Adrenal gland (tissue), 19 donors: Measurements from ENCODE around the gene TEF. TPM values are rescaled to one million over a fixed set of nuclear protein-coding genes. Genes with fewer than 3 reads are reported as not detected.

Experiments
- DNase-seq, 7 donors: peaks; one replicate each; pipeline ENCODE4 v3.0.0-alpha.2; 2019 to 2020
- H3K27ac ChIP-seq, 5 donors: fragments of 200-600 bp; sonication (generic) in 4 of 5; 1 replicate in 3 of 5; 2 replicates in 2 of 5; pipeline versions ENCODE4 v1.5.1 to v1.8.0; 2016 to 2020; ENCODE audit warnings: mild to moderate bottlenecking in 1 of 5
- H3K27me3 ChIP-seq: fragments of 200-600 bp; 2 replicates; pipeline ENCODE4 v1.8.0; 2021
- H3K36me3 ChIP-seq, 2 donors: fragments of 200-600 bp; replicated peaks in 1 of 2; 1 replicate in 1 of 2; 2 replicates in 1 of 2; pipeline versions ENCODE4 v1.5.1 to v1.8.0; 2018 to 2022
- H3K4me1 ChIP-seq, 2 donors: fragments of 200-600 bp; replicated peaks in 1 of 2; 1 replicate in 1 of 2; 2 replicates in 1 of 2; pipeline versions ENCODE4 v1.5.1 to v1.8.0; 2018 to 2021
- H3K4me3 ChIP-seq, 4 donors: fragments of 200-600 bp; sonication (generic) in 3 of 4; one replicate each; pipeline ENCODE4 v1.5.1; 2016 to 2018
- H3K9me3 ChIP-seq, 3 donors: fragments of 200-600 bp; sonication (generic) in 1 of 3; replicated peaks in 1 of 3; 1 replicate in 2 of 3; 2 replicates in 1 of 3; pipeline versions ENCODE4 v1.5.1 to v1.8.0; 2016 to 2021
- POLR2A ChIP-seq, 2 donors: fragments of 450-650 bp; IDR thresholded peaks; one replicate each; pipeline ENCODE4 v1.6.1; 2017; ENCODE audit warnings: antibody characterized with exemption in 2 of 2, mild to moderate bottlenecking in 2 of 2, moderate library complexity in 1 of 2
- WGBS, 4 donors: extraction: QIAGEN DNeasy Blood & Tissue Kit in 2 of 4; methylation state at CpG; one replicate each; pipeline versions ENCODE4 v1.1.5 to v1.1.7; 2013 to 2017; 5-methylcytosine and 5-hydroxymethylcytosine counted together
- intact Hi-C, 2 donors: fragments of 100-400 bp; cut with DNase I; formaldehyde crosslinking; loops; one replicate each; pipeline versions ENCODE4 v1.14.1 to v1.15.0; 2022 to 2023
- long read RNA-seq, 10 donors: library from polyadenylated mRNA in 3 of 10; unstranded in 2 of 10; stranded (forward) in 1 of 10; transcript quantifications; one replicate each; pipeline ENCODE4 v2.0.0 and lab custom pipeline, GENCODE V29; 2021 to 2026
- polyA plus RNA-seq, 3 donors: library from polyadenylated mRNA; stranded (reverse); fragments of 200-250 nt in 2 of 3; fragments of 350-450 nt in 1 of 3; fragmentation: Illumina TruSeq in 1 of 3; extraction: RNeasy Lipid Tissue Mini Kit (QIAGEN cat#74804) in 1 of 3; gene quantifications; one replicate each; pipeline ENCODE4 v1.2.3, GENCODE V29; 2013 to 2014
- total RNA-seq, 9 donors: library from RNA; depleted of rRNA in 4 of 9; stranded (reverse); fragments of >200 nt in 4 of 9; fragments of 120-200 nt in 1 of 9; fragmentation: NEBNext Ultra II Directional in 1 of 9; extraction: Animal tissue kit (Norgen Biotek cat#: 25700) in 1 of 9; gene quantifications; one replicate each; pipeline versions ENCODE4 v1.1.0 to v1.2.4, GENCODE V29; 2013 to 2023
- TF ChIP-seq, protein P1 (sequence below), 6 experiments: fragments of 450-650 bp in 4 of 6; fragments of 200-600 bp in 2 of 6; sonication (generic) in 1 of 6; IDR thresholded peaks; 1 replicate in 5 of 6; 2 replicates in 1 of 6; pipeline versions ENCODE4 v1.5.1 to v1.8.0; 2016 to 2021; ENCODE audit warnings: antibody characterized with exemption in 6 of 6, mild to moderate bottlenecking in 2 of 6, moderate library complexity in 1 of 6
- donor health status: healthy with polysubstance abuse.
- donor health status: Bipolar disorder and iron deficiency.
- donor health status: DM: yes; HTN: yes; CAD: no.
- donor health status: DM: no; HTN: no; CAD: no.
- donor health status: DM: no; HTN: no; CAD: no.
- donor health status: DM: yes; HTN: yes; CAD: no.

Gene TEF, protein sequence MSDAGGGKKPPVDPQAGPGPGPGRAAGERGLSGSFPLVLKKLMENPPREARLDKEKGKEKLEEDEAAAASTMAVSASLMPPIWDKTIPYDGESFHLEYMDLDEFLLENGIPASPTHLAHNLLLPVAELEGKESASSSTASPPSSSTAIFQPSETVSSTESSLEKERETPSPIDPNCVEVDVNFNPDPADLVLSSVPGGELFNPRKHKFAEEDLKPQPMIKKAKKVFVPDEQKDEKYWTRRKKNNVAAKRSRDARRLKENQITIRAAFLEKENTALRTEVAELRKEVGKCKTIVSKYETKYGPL
- total RNA-seq (10 to 100 TPM in 8 of 9 donors, 1 to 10 TPM in 1; 7.2 to 33.9 (median 23.2) TPM), polyA plus RNA-seq (10 to 100 TPM; 11.8 to 17.5 (median 15.2) TPM)
- long read RNA-seq, donor 1, full-length matches to known transcripts, result 2 of 2 reads
- long read RNA-seq, donor 1, partial matches to known transcripts, result 0 of 2 reads
- long read RNA-seq, donor 1, other reads (novel, unspliced or antisense), result 0 of 2 reads
- long read RNA-seq, donor 2, full-length matches to known transcripts, result 2 of 2 reads
- long read RNA-seq, donor 2, partial matches to known transcripts, result 0 of 2 reads
- long read RNA-seq, donor 2, other reads (novel, unspliced or antisense), result 0 of 2 reads
- long read RNA-seq, donor 3, full-length matches to known transcripts, result 2 of 2 reads
- long read RNA-seq, donor 3, partial matches to known transcripts, result 0 of 2 reads
- long read RNA-seq, donor 3, other reads (novel, unspliced or antisense), result 0 of 2 reads
- long read RNA-seq, donor 4, result 0 reads
- long read RNA-seq, donor 5, full-length matches to known transcripts, result 53 of 76 reads
- long read RNA-seq, donor 5, partial matches to known transcripts, result 23 of 76 reads
- long read RNA-seq, donor 5, other reads (novel, unspliced or antisense), result 0 of 76 reads
- long read RNA-seq, donor 6, full-length matches to known transcripts, result 1 of 4 reads
- long read RNA-seq, donor 6, partial matches to known transcripts, result 0 of 4 reads
- long read RNA-seq, donor 6, other reads (novel, unspliced or antisense), result 3 of 4 reads
- long read RNA-seq, donor 7, full-length matches to known transcripts, result 1 of 1 reads
- long read RNA-seq, donor 7, partial matches to known transcripts, result 0 of 1 reads
- long read RNA-seq, donor 7, other reads (novel, unspliced or antisense), result 0 of 1 reads
- long read RNA-seq, donor 8, full-length matches to known transcripts, result 4 of 4 reads
- long read RNA-seq, donor 8, partial matches to known transcripts, result 0 of 4 reads
- long read RNA-seq, donor 8, other reads (novel, unspliced or antisense), result 0 of 4 reads
- long read RNA-seq, donor 9, full-length matches to known transcripts, result 1 of 1 reads
- long read RNA-seq, donor 9, partial matches to known transcripts, result 0 of 1 reads
- long read RNA-seq, donor 9, other reads (novel, unspliced or antisense), result 0 of 1 reads
- long read RNA-seq, donor 10, full-length matches to known transcripts, result 1 of 1 reads
- long read RNA-seq, donor 10, partial matches to known transcripts, result 0 of 1 reads
- long read RNA-seq, donor 10, other reads (novel, unspliced or antisense), result 0 of 1 reads

DNA sequence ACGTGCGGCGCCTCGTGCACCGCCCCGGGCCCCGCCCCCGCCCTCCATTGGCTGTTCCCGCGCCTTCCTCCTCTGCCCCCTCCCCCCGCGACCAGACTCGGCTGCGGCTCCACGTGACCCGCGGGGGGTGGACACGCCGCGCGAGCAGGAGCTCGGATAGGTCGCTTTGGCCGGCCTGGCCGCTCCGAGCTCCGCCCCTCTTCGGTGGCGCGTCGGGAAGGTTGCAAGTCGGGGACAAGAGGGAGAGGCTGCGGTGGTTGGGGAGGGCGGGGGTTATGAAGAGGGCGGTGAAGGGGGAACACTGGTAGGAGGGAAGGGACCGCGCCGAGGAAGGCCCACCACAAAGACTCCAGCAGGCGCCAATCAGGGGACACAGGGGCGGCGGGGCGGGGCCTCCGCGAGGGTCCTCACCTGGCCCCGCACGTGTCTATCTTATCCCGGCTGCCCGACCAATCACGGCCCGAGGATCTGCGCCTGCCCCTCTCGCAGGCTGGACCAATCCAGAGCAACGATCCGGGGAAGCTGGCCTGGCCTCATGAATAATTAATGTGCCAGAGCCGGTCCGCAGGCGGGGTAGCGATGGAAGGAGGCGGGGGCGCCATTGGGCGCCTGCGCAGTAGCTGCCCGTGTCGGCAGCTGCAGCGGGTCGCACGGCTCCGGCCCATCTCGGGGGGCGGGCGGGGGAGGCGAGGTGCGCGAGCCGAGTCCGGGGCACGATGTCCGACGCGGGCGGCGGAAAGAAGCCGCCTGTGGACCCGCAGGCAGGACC is at the start of gene TEF:
Gene TEF, plus strand, starts transcription at position 614 of the 769 bp plus-strand sequence. Its CDS starts 103 bp downstream, at position 717.
- WGBS, 4 donors, result 0 to 1% (median 0%) methylated on average over 21 to 84 of the region's 84 CpGs
- Histone ChIP-seq H3K9me3 (no peaks in the 10 kb centered on the region), H3K36me3 (no peaks in the 10 kb centered on the region), H3K27ac (peak within 1 kb of the TSS; percentile 69 to 99 (median 97)), H3K4me3 (peak within 1 kb of the TSS; percentile 18 to 74 (median 64)), H3K27me3 (no peaks in the 10 kb centered on the region), H3K4me1 (peaks cover 17 to 31% of the 10 kb centered on the region in 2 donors)
- TF ChIP-seq POLR2A (IDR thresholded peaks at IDR 0.05), result peak; percentile 42 to 79
- TF ChIP-seq, protein P1, sequence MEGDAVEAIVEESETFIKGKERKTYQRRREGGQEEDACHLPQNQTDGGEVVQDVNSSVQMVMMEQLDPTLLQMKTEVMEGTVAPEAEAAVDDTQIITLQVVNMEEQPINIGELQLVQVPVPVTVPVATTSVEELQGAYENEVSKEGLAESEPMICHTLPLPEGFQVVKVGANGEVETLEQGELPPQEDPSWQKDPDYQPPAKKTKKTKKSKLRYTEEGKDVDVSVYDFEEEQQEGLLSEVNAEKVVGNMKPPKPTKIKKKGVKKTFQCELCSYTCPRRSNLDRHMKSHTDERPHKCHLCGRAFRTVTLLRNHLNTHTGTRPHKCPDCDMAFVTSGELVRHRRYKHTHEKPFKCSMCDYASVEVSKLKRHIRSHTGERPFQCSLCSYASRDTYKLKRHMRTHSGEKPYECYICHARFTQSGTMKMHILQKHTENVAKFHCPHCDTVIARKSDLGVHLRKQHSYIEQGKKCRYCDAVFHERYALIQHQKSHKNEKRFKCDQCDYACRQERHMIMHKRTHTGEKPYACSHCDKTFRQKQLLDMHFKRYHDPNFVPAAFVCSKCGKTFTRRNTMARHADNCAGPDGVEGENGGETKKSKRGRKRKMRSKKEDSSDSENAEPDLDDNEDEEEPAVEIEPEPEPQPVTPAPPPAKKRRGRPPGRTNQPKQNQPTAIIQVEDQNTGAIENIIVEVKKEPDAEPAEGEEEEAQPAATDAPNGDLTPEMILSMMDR (IDR thresholded peaks at IDR 0.05), result no peak
- intact Hi-C loops, result no loop called here
- peak; percentile 99 to 100 (median 100) for DNase-seq

DNA sequence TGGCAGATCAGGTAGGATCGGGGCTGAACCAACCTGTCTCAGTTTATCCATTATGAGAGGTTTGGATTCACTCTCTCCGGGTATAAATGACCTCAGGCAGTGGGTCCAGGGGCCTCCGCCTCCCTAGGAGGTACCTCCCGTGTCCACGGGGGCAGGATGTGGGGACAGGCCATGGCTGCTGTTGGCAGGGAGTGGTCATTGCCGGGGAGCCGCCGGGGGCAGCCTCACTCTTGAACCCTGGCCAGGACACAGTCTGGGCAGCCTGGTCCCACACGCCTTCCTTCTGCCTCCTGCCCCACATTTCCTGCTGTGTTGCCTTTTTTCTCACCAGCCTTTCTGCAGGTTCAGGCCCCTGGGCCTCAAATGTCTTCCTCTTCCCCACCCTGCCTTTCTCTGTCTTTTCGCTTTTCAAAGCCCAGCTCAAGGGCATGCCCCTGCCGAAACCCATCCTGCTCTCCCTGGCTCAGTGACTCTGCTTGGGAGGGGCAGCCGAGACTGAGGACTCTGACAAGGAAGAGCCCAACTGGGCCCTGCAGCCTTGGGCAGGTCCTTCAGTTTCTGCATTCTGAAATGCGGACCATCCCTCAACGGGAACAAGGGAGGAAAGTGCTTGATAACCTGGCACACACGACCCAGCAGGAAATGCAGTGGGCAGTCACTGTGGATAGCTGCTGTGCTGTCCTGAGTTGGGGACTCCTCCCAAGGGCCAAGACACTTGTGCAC is 49.4 kb upstream of the TEF start:
- no peak overlapping the region for H3K4me3 ChIP-seq
- WGBS, 4 donors, result 57 to 80% (median 71%) methylated on average over 13 to 15 of the region's 15 CpGs
- peaks cover 0 to 64% of the 10 kb centered on the region in 2 donors for H3K36me3 ChIP-seq
- DNase-seq, result no peak
- H3K9me3 ChIP-seq, result no peaks in the 10 kb centered on the region
- intact Hi-C loops, result no loop called here
- H3K27me3 ChIP-seq, result no peaks in the 10 kb centered on the region
- no peaks in the 10 kb centered on the region for H3K4me1 ChIP-seq
- no peak for TF ChIP-seq POLR2A (IDR thresholded peaks at IDR 0.05)
- TF ChIP-seq, protein P1 (IDR thresholded peaks at IDR 0.05), result no peak
- H3K27ac ChIP-seq, result no peak overlapping the region

DNA sequence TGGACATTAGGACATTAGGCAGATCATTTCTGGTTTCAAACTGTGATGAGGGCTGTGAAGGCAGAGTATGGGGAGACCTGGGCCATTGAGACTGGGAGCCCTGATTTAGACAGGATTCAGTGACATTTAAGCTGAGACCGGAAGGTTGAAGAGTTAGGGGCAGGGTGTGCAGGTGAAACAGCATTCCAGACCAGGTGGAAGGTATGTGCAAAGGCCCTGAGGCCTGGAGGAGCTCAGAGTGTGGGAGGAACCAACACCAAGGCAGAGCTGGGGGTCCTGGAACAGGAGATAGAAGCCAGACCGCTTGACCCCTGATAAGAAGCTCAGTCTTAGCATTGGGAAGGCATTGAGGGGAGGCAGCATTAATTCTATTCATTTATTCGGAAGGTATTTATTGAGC is 47.9 kb upstream of the TEF start:
- Histone ChIP-seq H3K4me1 (no peaks in the 10 kb centered on the region), H3K4me3 (no peak overlapping the region), H3K27ac (no peak overlapping the region), H3K9me3 (no peaks in the 10 kb centered on the region), H3K27me3 (no peaks in the 10 kb centered on the region), H3K36me3 (peaks cover 0 to 53% of the 10 kb centered on the region in 2 donors)
- WGBS, 4 donors, result 91 to 97% (median 96%) methylated on average over 3 of the region's 3 CpGs
- TF ChIP-seq, protein P1 (IDR thresholded peaks at IDR 0.05), result no peak
- TF ChIP-seq POLR2A (IDR thresholded peaks at IDR 0.05), result no peak
- DNase-seq, result no peak
- intact Hi-C loops, result no loop called here
